ENCODE data around the gene CFAP100.

Gene CFAP100

DNA sequence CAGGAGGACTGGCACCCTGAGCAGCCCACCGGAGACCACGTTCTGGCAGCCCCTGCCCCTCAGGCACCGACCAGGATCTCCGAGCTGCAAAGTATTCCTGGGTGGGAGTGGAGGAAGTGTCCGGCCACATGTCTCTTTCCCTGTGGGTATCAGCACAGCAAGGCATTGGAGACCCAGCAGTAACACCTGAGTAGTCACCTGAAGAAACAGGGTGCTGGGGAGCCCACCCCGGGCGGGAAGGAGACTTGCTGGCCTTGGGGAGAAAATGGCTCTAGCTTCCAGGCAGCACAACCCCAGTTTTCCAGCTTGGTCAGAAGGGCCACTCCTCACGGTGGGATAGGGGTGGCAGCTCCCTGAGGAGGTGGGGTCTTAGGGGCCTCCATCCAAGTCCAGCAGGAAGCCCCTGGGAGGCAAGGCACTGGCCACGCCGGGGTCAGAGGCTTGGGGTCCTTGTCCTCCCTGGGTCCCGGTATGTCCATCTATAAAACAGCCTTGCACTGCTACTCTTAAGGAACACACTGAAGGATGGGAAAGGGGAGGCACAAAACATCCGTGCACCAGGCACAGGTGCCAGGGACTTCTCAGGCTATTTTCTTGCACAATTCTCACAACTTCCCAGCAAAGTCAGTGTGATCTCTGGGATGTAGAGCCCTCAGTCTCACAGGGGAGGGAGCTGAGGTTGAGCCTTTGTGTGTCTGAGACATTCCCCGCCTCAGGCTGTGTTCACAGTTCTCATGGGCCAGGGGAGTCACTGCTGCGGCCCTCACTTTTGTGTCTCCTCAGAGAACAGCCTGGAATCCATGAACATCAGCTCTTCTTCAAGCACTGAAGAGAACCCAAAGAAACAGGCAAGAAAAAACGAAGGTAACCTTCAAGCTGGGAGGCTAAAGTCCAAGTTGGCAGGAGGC lies 11.9 kb downstream of the CFAP100 start:
- TF ChIP-seq YY1 (IDR thresholded peaks at IDR 0.05; ENCODE audit: insufficient read depth, insufficient read length) (no peak), ZNF274 (IDR thresholded peaks at IDR 0.05; ENCODE audit: low read depth, low read length) (no peak), SUZ12 (IDR thresholded peaks at IDR 0.05; ENCODE audit: extremely low read depth, insufficient read depth, insufficient read length) (no peak)
- peaks cover 3% of the 10 kb centered on the region for H3K27me3 ChIP-seq (ENCODE audit: insufficient read depth, insufficient read length)
- DNase-seq (ENCODE audit: low read depth, low spot score) = no peak
- H3K9me3 ChIP-seq (ENCODE audit: insufficient read depth, low read length) = no peaks in the 10 kb centered on the region
- H3K4me1 ChIP-seq (ENCODE audit: insufficient read depth, insufficient read length) = peaks cover 18% of the 10 kb centered on the region
- H3K36me3 ChIP-seq (ENCODE audit: insufficient read depth, insufficient read length, low read length) = no peaks in the 10 kb centered on the region
- no peak overlapping the region for H3K9ac ChIP-seq (ENCODE audit: insufficient read length, low read depth)
- H3K4me3 ChIP-seq (ENCODE audit: insufficient read length, low read depth) = no peak overlapping the region

DNA sequence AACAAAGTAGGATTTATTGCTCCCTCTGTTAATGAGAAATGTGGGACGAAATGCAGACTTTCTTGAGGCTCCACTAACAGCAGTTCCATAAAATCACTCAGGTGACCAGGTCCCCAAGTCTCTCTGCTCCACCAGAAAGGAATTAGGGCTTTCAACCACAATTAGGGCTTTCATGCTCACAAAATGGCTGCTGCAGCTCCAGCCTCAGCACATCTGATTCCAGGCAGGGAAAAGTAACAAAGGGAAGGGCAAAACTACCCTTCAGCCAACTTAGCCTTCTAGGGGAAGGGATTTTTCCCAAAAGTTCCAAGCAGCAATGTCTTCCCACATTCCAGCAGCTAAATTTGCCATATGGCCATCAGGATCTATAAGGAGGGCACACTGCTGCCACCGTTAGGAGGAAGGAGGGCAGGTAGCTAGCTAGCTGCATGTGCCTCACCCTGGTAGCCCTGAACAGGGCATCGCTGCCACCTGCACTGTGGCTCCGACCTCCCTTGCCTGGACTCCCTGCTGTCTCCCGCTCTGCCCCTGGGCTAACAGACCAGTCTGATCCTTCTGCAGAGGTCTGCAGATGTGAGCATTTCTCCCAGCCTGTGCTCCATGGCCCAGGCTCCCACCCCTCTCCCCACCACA lies 12.8 kb downstream of the CFAP100 start:
- DNase-seq (ENCODE audit: low read depth, low spot score) = no peak
- TF ChIP-seq YY1 (IDR thresholded peaks at IDR 0.05; ENCODE audit: insufficient read depth, insufficient read length) = no peak
- no peak for TF ChIP-seq ZNF274 (IDR thresholded peaks at IDR 0.05; ENCODE audit: low read depth, low read length)
- no peak for TF ChIP-seq SUZ12 (IDR thresholded peaks at IDR 0.05; ENCODE audit: extremely low read depth, insufficient read depth, insufficient read length)

DNA sequence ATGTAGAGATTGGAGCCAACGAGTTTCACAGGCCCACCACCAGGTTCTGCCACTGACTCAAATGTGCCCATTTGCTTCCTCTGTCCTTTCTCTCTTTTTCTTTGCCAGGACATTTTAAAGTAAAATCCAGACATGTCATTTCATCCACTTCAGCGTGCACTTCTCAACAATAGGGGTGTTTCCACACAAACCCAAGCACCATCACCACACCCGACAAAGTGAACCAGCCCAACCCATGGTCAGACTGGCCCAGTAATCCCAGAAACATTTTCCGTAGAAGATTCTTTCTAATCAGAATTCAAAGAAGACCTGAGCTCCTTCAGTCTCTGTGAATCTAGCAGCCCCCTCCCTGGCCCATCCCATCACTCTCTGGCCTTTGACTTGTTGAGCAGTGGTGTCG lies 13.4 kb downstream of the CFAP100 start:
- DNase-seq (ENCODE audit: low read depth, low spot score) = no peak
- no peak overlapping the region for H3K9ac ChIP-seq (ENCODE audit: insufficient read length, low read depth)
- H3K9me3 ChIP-seq (ENCODE audit: insufficient read depth, low read length) = no peaks in the 10 kb centered on the region
- peaks cover 3% of the 10 kb centered on the region for H3K27me3 ChIP-seq (ENCODE audit: insufficient read depth, insufficient read length)
- no peak overlapping the region for H3K4me3 ChIP-seq (ENCODE audit: insufficient read length, low read depth)
- TF ChIP-seq ZNF274 (IDR thresholded peaks at IDR 0.05; ENCODE audit: low read depth, low read length) (no peak), YY1 (IDR thresholded peaks at IDR 0.05; ENCODE audit: insufficient read depth, insufficient read length) (no peak), SUZ12 (IDR thresholded peaks at IDR 0.05; ENCODE audit: extremely low read depth, insufficient read depth, insufficient read length) (no peak)
- no peaks in the 10 kb centered on the region for H3K36me3 ChIP-seq (ENCODE audit: insufficient read depth, insufficient read length, low read length)
- peaks cover 9% of the 10 kb centered on the region for H3K4me1 ChIP-seq (ENCODE audit: insufficient read depth, insufficient read length)

More for the DNA sequence above, 12.8 kb downstream of the CFAP100 start:
- H3K27me3 ChIP-seq (ENCODE audit: insufficient read depth, insufficient read length) = peaks cover 3% of the 10 kb centered on the region
- no peaks in the 10 kb centered on the region for H3K36me3 ChIP-seq (ENCODE audit: insufficient read depth, insufficient read length, low read length)
- peaks cover 12% of the 10 kb centered on the region for H3K4me1 ChIP-seq (ENCODE audit: insufficient read depth, insufficient read length)
- H3K9ac ChIP-seq (ENCODE audit: insufficient read length, low read depth) = no peak overlapping the region
- no peaks in the 10 kb centered on the region for H3K9me3 ChIP-seq (ENCODE audit: insufficient read depth, low read length)
- no peak overlapping the region for H3K4me3 ChIP-seq (ENCODE audit: insufficient read length, low read depth)

DNA sequence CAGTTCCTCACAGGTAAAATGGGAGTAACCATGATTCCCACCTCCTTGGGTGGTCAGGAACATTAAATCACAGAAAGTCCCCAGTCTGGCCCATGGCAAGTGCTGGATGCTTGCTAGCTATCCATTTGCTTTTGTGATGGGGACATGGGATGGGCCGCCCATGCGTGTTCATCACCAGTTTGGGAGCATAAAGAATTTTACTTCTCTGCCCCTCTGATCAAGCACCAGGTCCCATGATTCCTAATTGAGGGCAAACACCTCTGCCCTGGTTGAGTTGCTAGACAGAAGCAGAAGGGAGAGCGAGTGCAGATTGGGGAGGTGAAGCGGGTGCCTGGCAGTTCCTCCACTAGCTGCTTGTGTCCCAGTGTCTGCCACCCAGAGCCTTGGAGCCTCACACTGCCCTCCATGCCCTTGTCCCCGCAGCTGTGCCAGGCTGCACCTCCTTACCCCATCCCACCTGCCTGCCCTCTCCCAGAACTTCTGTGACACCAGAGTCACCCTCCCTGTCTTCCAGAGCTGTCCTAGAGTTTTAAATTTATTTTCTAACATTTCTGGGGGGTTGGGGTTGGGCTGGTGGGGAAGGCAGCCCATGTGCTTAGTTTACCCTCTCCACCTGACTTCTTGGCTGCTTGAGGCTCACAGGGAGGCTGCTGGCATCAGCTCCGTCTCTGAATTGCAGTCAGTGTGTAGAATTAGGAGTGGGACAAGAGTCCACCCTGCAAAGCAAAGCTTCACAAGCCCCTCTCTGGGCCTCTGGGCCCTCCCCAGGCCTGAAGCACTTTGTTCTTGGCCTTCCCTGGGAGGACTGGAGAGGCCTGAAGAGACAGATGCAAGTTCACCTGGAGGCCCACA lies 18.4 kb downstream of the CFAP100 start:
- Histone ChIP-seq H3K4me3 (ENCODE audit: insufficient read length, low read depth) (no peak overlapping the region), H3K9ac (ENCODE audit: insufficient read length, low read depth) (no peak overlapping the region), H3K36me3 (ENCODE audit: insufficient read depth, insufficient read length, low read length) (no peaks in the 10 kb centered on the region), H3K27me3 (ENCODE audit: insufficient read depth, insufficient read length) (peaks cover 3% of the 10 kb centered on the region), H3K9me3 (ENCODE audit: insufficient read depth, low read length) (no peaks in the 10 kb centered on the region), H3K4me1 (ENCODE audit: insufficient read depth, insufficient read length) (peaks cover 12% of the 10 kb centered on the region)
- no peak for DNase-seq (ENCODE audit: low read depth, low spot score)
- TF ChIP-seq YY1 (IDR thresholded peaks at IDR 0.05; ENCODE audit: insufficient read depth, insufficient read length) (no peak), SUZ12 (IDR thresholded peaks at IDR 0.05; ENCODE audit: extremely low read depth, insufficient read depth, insufficient read length) (no peak), ZNF274 (IDR thresholded peaks at IDR 0.05; ENCODE audit: low read depth, low read length) (no peak)

DNA sequence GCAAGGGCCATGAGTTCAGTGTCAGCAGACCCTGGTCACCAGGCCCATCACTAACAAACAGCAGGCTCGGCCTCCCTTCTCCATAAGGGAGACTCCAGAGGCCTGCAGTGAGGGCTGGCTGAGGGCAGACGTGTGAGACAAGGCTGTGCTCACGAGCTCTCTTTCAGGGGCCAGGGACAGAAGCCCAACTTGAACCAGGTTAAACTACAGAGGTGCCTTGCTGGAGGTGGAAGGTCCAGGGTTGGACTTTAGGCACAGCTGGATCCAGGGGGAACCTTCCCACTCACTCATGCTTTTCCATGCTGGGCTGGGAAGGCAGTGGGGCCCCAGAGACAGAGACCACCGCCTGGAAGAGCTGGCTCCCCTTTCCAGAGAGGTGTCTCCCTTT lies 19.0 kb downstream of the CFAP100 start:
- no peak overlapping the region for H3K4me3 ChIP-seq (ENCODE audit: insufficient read length, low read depth)
- DNase-seq (ENCODE audit: low read depth, low spot score) = no peak
- TF ChIP-seq ZNF274 (IDR thresholded peaks at IDR 0.05; ENCODE audit: low read depth, low read length) = no peak
- TF ChIP-seq SUZ12 (IDR thresholded peaks at IDR 0.05; ENCODE audit: extremely low read depth, insufficient read depth, insufficient read length) = no peak
- TF ChIP-seq YY1 (IDR thresholded peaks at IDR 0.05; ENCODE audit: insufficient read depth, insufficient read length) = no peak

DNA sequence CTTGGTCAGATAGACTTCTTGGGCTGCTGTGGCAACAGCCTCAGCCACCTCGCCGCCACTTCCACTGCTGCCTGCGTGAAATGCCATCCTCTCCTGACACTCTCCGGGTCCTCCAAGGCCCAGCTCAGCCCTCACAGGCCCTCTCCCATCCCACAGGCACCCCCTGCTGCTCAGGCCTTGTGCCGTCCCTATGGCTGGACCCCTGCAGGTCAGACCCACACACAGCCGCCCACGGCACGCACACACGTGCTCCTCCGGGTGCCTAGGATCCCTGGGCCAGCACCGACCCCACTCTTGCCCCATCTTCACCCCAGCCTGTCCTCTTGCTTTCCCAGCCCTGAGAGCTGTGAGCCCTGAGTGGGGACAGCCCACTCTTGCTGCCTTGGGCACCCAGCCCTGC lies 19.7 kb downstream of the CFAP100 start:
- Histone ChIP-seq H3K36me3 (ENCODE audit: insufficient read depth, insufficient read length, low read length) (no peaks in the 10 kb centered on the region), H3K4me1 (ENCODE audit: insufficient read depth, insufficient read length) (peaks cover 19% of the 10 kb centered on the region), H3K9ac (ENCODE audit: insufficient read length, low read depth) (no peak overlapping the region), H3K27me3 (ENCODE audit: insufficient read depth, insufficient read length) (peaks cover 1% of the 10 kb centered on the region), H3K4me3 (ENCODE audit: insufficient read length, low read depth) (no peak overlapping the region), H3K9me3 (ENCODE audit: insufficient read depth, low read length) (no peaks in the 10 kb centered on the region)
- TF ChIP-seq ZNF274 (IDR thresholded peaks at IDR 0.05; ENCODE audit: low read depth, low read length) (no peak), YY1 (IDR thresholded peaks at IDR 0.05; ENCODE audit: insufficient read depth, insufficient read length) (no peak)
- no peak for DNase-seq (ENCODE audit: low read depth, low spot score)

More for the DNA sequence above, 19.0 kb downstream of the CFAP100 start:
- H3K9ac ChIP-seq (ENCODE audit: insufficient read length, low read depth) = no peak overlapping the region
- no peaks in the 10 kb centered on the region for H3K9me3 ChIP-seq (ENCODE audit: insufficient read depth, low read length)
- H3K27me3 ChIP-seq (ENCODE audit: insufficient read depth, insufficient read length) = peaks cover 3% of the 10 kb centered on the region
- H3K4me1 ChIP-seq (ENCODE audit: insufficient read depth, insufficient read length) = peaks cover 14% of the 10 kb centered on the region
- no peaks in the 10 kb centered on the region for H3K36me3 ChIP-seq (ENCODE audit: insufficient read depth, insufficient read length, low read length)
